ENCODE results near the gene PCDH19.

Gene PCDH19

GRCh38 chrX:100404851-100405250 is 5.2 kb downstream of the PCDH19 start:
- DNase-seq, result no peak

GRCh38 chrX:100395781-100396180 is 14.3 kb downstream of the PCDH19 start:
- DNase-seq, result no peak

GRCh38 chrX:100381619-100382018 is 28.5 kb downstream of the PCDH19 start:
- DNase-seq, result peak; percentile 51

- peak; percentile 49 for DNase-seq
Observed at GRCh38 chrX:100379388-100379986, 30.6 kb downstream of the PCDH19 start.

GRCh38 chrX:100377826-100378225 is 32.2 kb downstream of the PCDH19 start:
- DNase-seq, result no peak

GRCh38 chrX:100376576-100376975 is 33.5 kb downstream of the PCDH19 start:
- peak; percentile 89 for DNase-seq

- no peak for DNase-seq
Observed at GRCh38 chrX:100373673-100374072, 36.4 kb downstream of the PCDH19 start.

- DNase-seq, result peak; percentile 10
Observed at GRCh38 chrX:100368167-100368566, 41.9 kb downstream of the PCDH19 start.

- DNase-seq, result peak; percentile 16
Observed at GRCh38 chrX:100363896-100364295, 46.2 kb downstream of the PCDH19 start.

- DNase-seq, result no peak
Observed at GRCh38 chrX:100358766-100359165, 51.3 kb downstream of the PCDH19 start.

GRCh38 chrX:100356351-100356896 is 53.6 kb downstream of the PCDH19 start:
- DNase-seq, result no peak

GRCh38 chrX:100355680-100356079 is 54.4 kb downstream of the PCDH19 start:
- no peak for DNase-seq

- no peak for DNase-seq
Observed at GRCh38 chrX:100353326-100353725, 56.7 kb downstream of the PCDH19 start.

- DNase-seq, result no peak
Observed at GRCh38 chrX:100350704-100351489, 59.2 kb downstream of the PCDH19 start.

GRCh38 chrX:100349391-100349790 is 60.7 kb downstream of the PCDH19 start:
- no peak for DNase-seq

GRCh38 chrX:100341142-100341510 is 68.9 kb downstream of the PCDH19 start:
- DNase-seq, result peak; percentile 58

- DNase-seq, result no peak
Observed at GRCh38 chrX:100340491-100341141, 69.5 kb downstream of the PCDH19 start.

- DNase-seq, result no peak
Observed at GRCh38 chrX:100328351-100328750, 81.7 kb downstream of the PCDH19 start.

GRCh38 chrX:100319716-100320115 is 90.4 kb downstream of the PCDH19 start:
- no peak for DNase-seq

- peak; percentile 80 for DNase-seq
Observed at GRCh38 chrX:100316987-100317386, 93.1 kb downstream of the PCDH19 start.

- DNase-seq, result peak; percentile 67
Observed at GRCh38 chrX:100315566-100315965, 94.5 kb downstream of the PCDH19 start.

- DNase-seq, result no peak
Observed at GRCh38 chrX:100299559-100299958, 110.5 kb downstream of the PCDH19 start.

GRCh38 chrX:100297728-100298127 is 112.3 kb downstream of the PCDH19 start:
- DNase-seq, result no peak
